GM12872 (cell line): Measurements from ENCODE around the gene PRICKLE4.

Experiments
- TF ChIP-seq, protein P1 (sequence below): IDR thresholded peaks from 3 replicates; pipeline ENCODE4 v1.5.1; 2011; ENCODE audit warnings: low read depth, mild to moderate bottlenecking, low read length, moderate library complexity; ENCODE audit not compliant: insufficient read depth

The PRICKLE4 gene

DNA sequence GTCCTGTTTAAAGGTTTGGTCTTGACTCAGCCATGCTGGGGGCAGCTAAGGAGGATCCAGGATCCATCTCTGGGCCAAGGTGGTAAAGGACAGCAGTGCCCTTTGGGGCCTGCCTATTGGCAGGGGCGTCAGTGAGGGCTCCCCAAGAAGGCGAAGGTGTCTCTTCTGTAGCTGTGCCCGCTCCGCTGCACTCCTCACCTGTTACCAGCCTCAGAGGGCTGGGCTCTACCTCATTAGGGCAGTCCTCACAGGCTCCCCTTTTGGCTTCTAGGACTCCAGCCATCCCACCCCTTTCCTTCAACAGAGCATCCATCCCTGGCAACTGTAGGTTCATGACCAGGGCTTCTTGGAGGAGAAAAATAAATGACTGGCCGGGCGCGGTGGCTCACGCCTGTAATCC lies 11.2 kb upstream of the PRICKLE4 start:
- TF ChIP-seq, protein P1, sequence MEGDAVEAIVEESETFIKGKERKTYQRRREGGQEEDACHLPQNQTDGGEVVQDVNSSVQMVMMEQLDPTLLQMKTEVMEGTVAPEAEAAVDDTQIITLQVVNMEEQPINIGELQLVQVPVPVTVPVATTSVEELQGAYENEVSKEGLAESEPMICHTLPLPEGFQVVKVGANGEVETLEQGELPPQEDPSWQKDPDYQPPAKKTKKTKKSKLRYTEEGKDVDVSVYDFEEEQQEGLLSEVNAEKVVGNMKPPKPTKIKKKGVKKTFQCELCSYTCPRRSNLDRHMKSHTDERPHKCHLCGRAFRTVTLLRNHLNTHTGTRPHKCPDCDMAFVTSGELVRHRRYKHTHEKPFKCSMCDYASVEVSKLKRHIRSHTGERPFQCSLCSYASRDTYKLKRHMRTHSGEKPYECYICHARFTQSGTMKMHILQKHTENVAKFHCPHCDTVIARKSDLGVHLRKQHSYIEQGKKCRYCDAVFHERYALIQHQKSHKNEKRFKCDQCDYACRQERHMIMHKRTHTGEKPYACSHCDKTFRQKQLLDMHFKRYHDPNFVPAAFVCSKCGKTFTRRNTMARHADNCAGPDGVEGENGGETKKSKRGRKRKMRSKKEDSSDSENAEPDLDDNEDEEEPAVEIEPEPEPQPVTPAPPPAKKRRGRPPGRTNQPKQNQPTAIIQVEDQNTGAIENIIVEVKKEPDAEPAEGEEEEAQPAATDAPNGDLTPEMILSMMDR, result no peak

- TF ChIP-seq, protein P1, result no peak
These were observed 10.1 kb upstream of the PRICKLE4 start for GRCh38 chr6:41770381-41771057.

- TF ChIP-seq, protein P1, result no peak
These were observed 9.3 kb upstream of the PRICKLE4 start for GRCh38 chr6:41771058-41771983.

DNA sequence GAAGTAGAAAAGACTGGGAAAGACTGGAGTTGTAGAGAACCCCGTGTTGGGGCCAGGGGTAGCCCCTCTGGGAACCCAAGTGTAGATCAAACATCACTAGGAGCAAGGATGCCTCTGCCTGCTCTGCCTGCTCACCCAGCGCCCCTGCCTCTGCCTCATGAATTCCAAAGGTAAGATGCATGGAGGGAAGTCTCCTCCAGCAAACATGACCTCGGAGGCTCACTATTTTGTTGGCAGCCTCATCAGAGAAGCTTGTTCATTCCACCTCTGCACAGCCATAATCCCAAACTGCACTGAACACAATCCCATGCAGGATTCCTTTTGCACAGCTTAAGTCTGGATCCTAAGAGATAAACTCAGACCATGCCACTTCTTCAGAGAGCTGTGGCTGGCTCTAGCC lies 5.7 kb upstream of the PRICKLE4 start:
- TF ChIP-seq, protein P1, result no peak

DNA sequence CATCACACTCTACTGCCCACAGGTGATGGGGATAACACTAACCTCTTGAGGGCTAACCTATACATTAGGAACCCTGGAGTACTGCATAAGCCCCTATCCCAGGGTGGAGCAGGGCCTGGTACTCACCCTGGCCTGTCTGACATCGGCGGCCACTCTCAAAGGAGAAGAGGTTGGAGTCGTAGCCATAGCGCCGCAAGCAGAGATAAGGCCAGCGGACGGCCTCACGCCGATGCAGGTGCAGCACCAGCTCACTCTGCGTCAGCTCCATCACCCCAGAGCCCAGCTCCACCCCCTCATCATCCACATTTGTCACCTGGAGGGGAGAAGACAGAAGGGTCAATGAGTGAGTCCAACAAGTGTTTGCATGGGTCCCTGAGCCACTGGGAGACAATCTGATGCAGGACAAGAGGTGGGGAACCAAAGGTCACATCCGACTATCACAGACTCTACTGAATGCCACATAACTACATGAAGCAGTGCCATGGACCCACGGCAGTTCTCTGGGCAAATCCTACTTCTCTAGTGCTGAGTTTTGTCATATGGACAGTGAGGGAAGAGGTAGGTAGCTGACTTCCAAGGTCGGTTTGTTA lies 5.2 kb upstream of the PRICKLE4 start:
- TF ChIP-seq, protein P1, result no peak

GRCh38 chr6:41777551-41778285 lies 2.9 kb upstream of the PRICKLE4 start:
- TF ChIP-seq, protein P1, result no peak

- TF ChIP-seq, protein P1, result no peak
These were observed 1.7 kb upstream of the PRICKLE4 start for GRCh38 chr6:41778895-41779294.
